Lower leg skin (tissue), 4 donors: ENCODE results near the gene PDE6A. TPM values are rescaled to one million over a fixed set of nuclear protein-coding genes. Genes with fewer than 3 reads are reported as not detected.

Experiments
- DNase-seq, 2 donors: peaks; one replicate each; pipeline ENCODE4 v3.0.0-alpha.2; 2019; ENCODE audit warnings: low spot score in 2 of 2
- H3K4me3 ChIP-seq: fragments of 200-600 bp; sonication (generic); 2 replicates; pipeline ENCODE4 v1.5.1; 2017; ENCODE audit warnings: mild to moderate bottlenecking, low read depth; ENCODE audit not compliant: poor library complexity, severe bottlenecking
- CTCF ChIP-seq, 3 donors: fragments of 450-650 bp; IDR thresholded peaks; one replicate each; pipeline ENCODE4 v1.5.1; 2016; ENCODE audit warnings: antibody characterized with exemption in 3 of 3, mild to moderate bottlenecking in 3 of 3, moderate library complexity in 2 of 3
- POLR2A ChIP-seq, 2 donors: fragments of 450-650 bp; IDR thresholded peaks; one replicate each; pipeline ENCODE4 v1.6.1; 2016 to 2017; ENCODE audit warnings: antibody characterized with exemption in 2 of 2, mild to moderate bottlenecking in 1 of 2, moderate library complexity in 1 of 2
- WGBS, 2 donors: methylation state at CpG; one replicate each; pipeline ENCODE4 v1.1.5; 2018; 5-methylcytosine and 5-hydroxymethylcytosine counted together
- intact Hi-C: fragments of 100-400 bp; cut with DNase I; formaldehyde crosslinking; loops from one replicate; pipeline ENCODE4 v1.15.0; 2023; ENCODE audit warnings: low total_unique reads
- total RNA-seq, 4 donors: library from RNA; depleted of rRNA; stranded (reverse); fragments of >200 nt; gene quantifications; one replicate each; pipeline ENCODE4 v1.1.0, GENCODE V29; 2016

The PDE6A gene
- total RNA-seq, 4 donors from 2014 or later = 0.04 to 1.0 (median 0.49) TPM; not detected in 1

- TF ChIP-seq POLR2A (IDR thresholded peaks at IDR 0.05) (no peak), CTCF (IDR thresholded peaks at IDR 0.05) (no peak)
- no peak overlapping the region for H3K4me3 ChIP-seq
- WGBS, 2 donors = 94 to 100% methylated on average over 1 of the region's 1 CpG
- no peak for DNase-seq
- intact Hi-C loops = no loop called here
Measured at GRCh38 chr5:149894237-149894636, 50.4 kb downstream of the PDE6A start.

GRCh38 chr5:149893403-149893931 lies 51.1 kb downstream of the PDE6A start:
- no peak overlapping the region for H3K4me3 ChIP-seq
- intact Hi-C loops = no loop called here
- no peak for DNase-seq
- TF ChIP-seq POLR2A (IDR thresholded peaks at IDR 0.05) = no peak
- no peak for TF ChIP-seq CTCF (IDR thresholded peaks at IDR 0.05)
- WGBS, 2 donors = 86 to 90% methylated on average over 1 of the region's 1 CpG

GRCh38 chr5:149892594-149892993 lies 52.0 kb downstream of the PDE6A start:
- TF ChIP-seq POLR2A (IDR thresholded peaks at IDR 0.05) = no peak
- no peak for DNase-seq
- intact Hi-C loops = no loop called here
- no peak overlapping the region for H3K4me3 ChIP-seq
- 86 to 95% methylated on average over 5 of the region's 5 CpGs for WGBS, 2 donors

GRCh38 chr5:149888280-149888679 lies 56.3 kb downstream of the PDE6A start:
- WGBS, 2 donors = 61 to 69% methylated on average over 1 of the region's 1 CpG
- no peak for TF ChIP-seq POLR2A (IDR thresholded peaks at IDR 0.05)
- no peak for TF ChIP-seq CTCF (IDR thresholded peaks at IDR 0.05)

GRCh38 chr5:149887622-149888183 lies 56.9 kb downstream of the PDE6A start:
- 49 to 56% methylated on average over 10 of the region's 10 CpGs for whole genome bisulfite sequencing, 2 donors
- DNase-seq = no peak
- H3K4me3 ChIP-seq = no peak overlapping the region
- TF ChIP-seq CTCF (IDR thresholded peaks at IDR 0.05) (no peak), POLR2A (IDR thresholded peaks at IDR 0.05) (no peak)
- intact Hi-C loops = no loop called here

More at GRCh38 chr5:149888280-149888679, 56.3 kb downstream of the PDE6A start:
- DNase-seq = no peak
- intact Hi-C loops = no loop called here
- H3K4me3 ChIP-seq = no peak overlapping the region

GRCh38 chr5:149886692-149887470 lies 57.7 kb downstream of the PDE6A start:
- intact Hi-C loops = no loop called here
- 79 to 80% methylated on average over 6 of the region's 6 CpGs for WGBS, 2 donors
- no peak for DNase-seq
- no peak for TF ChIP-seq POLR2A (IDR thresholded peaks at IDR 0.05)
- H3K4me3 ChIP-seq = no peak overlapping the region
